Mucosa of descending colon (tissue), 3 donors: ENCODE data around the gene LDLRAP1. TPM values are rescaled to one million over a fixed set of nuclear protein-coding genes. Genes with fewer than 3 reads are reported as not detected.
"Not testable (repeated sequence)": the region's sequence is repeated elsewhere in the genome, so short reads cannot be mapped to it uniquely, and the experiment has no call there.

Source experiments
- ATAC-seq: fragments of 200-7000 bp; cut with Tn5 transposase; one replicate; pipeline ENCODE4 v1.9.1; 2020; ENCODE audit warnings: mild to moderate bottlenecking, moderate library complexity
- DNase-seq, 3 donors: peaks; one replicate each; pipeline ENCODE4 v3.0.0-alpha.2; 2020
- H3K36me3 ChIP-seq: fragments of 200-600 bp; one replicate; pipeline ENCODE4 v1.8.0; 2021; ENCODE audit warnings: low read depth, mild to moderate bottlenecking
- H3K4me1 ChIP-seq: fragments of 200-600 bp; one replicate; pipeline ENCODE4 v1.8.0; 2021; ENCODE audit warnings: low read depth, mild to moderate bottlenecking
- H3K4me3 ChIP-seq: fragments of 200-600 bp; one replicate; pipeline ENCODE4 v1.8.0; 2021; ENCODE audit warnings: mild to moderate bottlenecking
- H3K9me3 ChIP-seq: fragments of 200-600 bp; one replicate; pipeline ENCODE4 v1.8.0; 2021; ENCODE audit warnings: mild to moderate bottlenecking
- CTCF ChIP-seq: fragments of 200-600 bp; IDR thresholded peaks from one replicate; pipeline ENCODE4 v1.8.0; 2022; ENCODE audit warnings: antibody characterized with exemption, mild to moderate bottlenecking
- intact Hi-C, 2 donors: fragments of 100-400 bp; cut with DNase I in 1 of 2; cut with micrococcal nuclease in 1 of 2; formaldehyde crosslinking; loops; one replicate each; pipeline versions ENCODE4 v1.11.0 to v1.11.1; 2022; cut with DNase I, micrococcal nuclease
- total RNA-seq, 3 donors: library from RNA; stranded (reverse); fragmentation: NEBNext Ultra II Directional in 2 of 3; extraction: Animal tissue kit (Norgen Biotek cat#: 25700) in 2 of 3; gene quantifications; one replicate each; pipeline versions ENCODE4 v1.2.1 to v1.2.4, GENCODE V29; 2021 to 2023
- donor health status: DM: no; HTN: no; CAD: no; lungs with moderate emphysema.
- donor health status: DM: no; HTN: no; CAD: no.
- donor health status: DM: no; HTN: yes; CAD: no.

The LDLRAP1 gene
- total RNA-seq, 3 donors from 2014 or later = 31.0 to 43.5 (median 37.0) TPM

- intact Hi-C loops = no loop called here
- Histone ChIP-seq H3K4me1 (no peaks in the 10 kb centered on the region), H3K4me3 (no peak overlapping the region), H3K9me3 (no peaks in the 10 kb centered on the region), H3K36me3 (no peaks in the 10 kb centered on the region)
- DNase-seq (no peak), ATAC-seq (no peak)
- no peak for TF ChIP-seq CTCF
Observed at GRCh38 chr1:25587290-25587689, 43.9 kb downstream of the LDLRAP1 start.

- intact Hi-C loops, DNase-seq, H3K4me1 ChIP-seq, H3K36me3 ChIP-seq, ATAC-seq, H3K9me3 ChIP-seq, H3K4me3 ChIP-seq: not testable (repeated sequence)
Observed at GRCh38 chr1:25588224-25588623, 44.8 kb downstream of the LDLRAP1 start.

- intact Hi-C loops, H3K9me3 ChIP-seq, H3K4me3 ChIP-seq, H3K36me3 ChIP-seq, H3K4me1 ChIP-seq, DNase-seq, ATAC-seq: not testable (repeated sequence)
Observed at GRCh38 chr1:25588786-25589185, 45.4 kb downstream of the LDLRAP1 start.

GRCh38 chr1:25590096-25590824 is 46.9 kb downstream of the LDLRAP1 start:
- DNase-seq (no peak), ATAC-seq (no peak)
- no peaks in the 10 kb centered on the region for H3K9me3 ChIP-seq
- intact Hi-C loops = no loop called here
- no peak for TF ChIP-seq CTCF
- no peaks in the 10 kb centered on the region for H3K36me3 ChIP-seq
- H3K4me3 ChIP-seq = no peak overlapping the region
- no peaks in the 10 kb centered on the region for H3K4me1 ChIP-seq

- DNase-seq = no peak
- intact Hi-C loops = no loop called here
- H3K4me1 ChIP-seq = no peaks in the 10 kb centered on the region
- no peak overlapping the region for H3K4me3 ChIP-seq
- no peaks in the 10 kb centered on the region for H3K9me3 ChIP-seq
- H3K36me3 ChIP-seq = no peaks in the 10 kb centered on the region
- ATAC-seq = no peak
- no peak for TF ChIP-seq CTCF
Observed at GRCh38 chr1:25593861-25594260, 50.5 kb downstream of the LDLRAP1 start.

GRCh38 chr1:25594971-25595370 is 51.6 kb downstream of the LDLRAP1 start:
- Histone ChIP-seq H3K4me3 (no peak overlapping the region), H3K4me1 (no peaks in the 10 kb centered on the region), H3K36me3 (no peaks in the 10 kb centered on the region), H3K9me3 (no peaks in the 10 kb centered on the region)
- ATAC-seq = no peak
- no peak for TF ChIP-seq CTCF
- DNase-seq = no peak
- intact Hi-C loops = no loop called here

- H3K4me3 ChIP-seq, H3K4me1 ChIP-seq, ATAC-seq, DNase-seq, intact Hi-C loops, H3K36me3 ChIP-seq, H3K9me3 ChIP-seq: not testable (repeated sequence)
Observed at GRCh38 chr1:25596641-25597040, 53.2 kb downstream of the LDLRAP1 start.
